DOHH2 (cell line): ENCODE data around the gene KEL.

Source experiments
- CTCF ChIP-seq: fragments of 200-600 bp; sonication (generic); IDR thresholded peaks from one replicate; pipeline ENCODE4 v1.5.1; 2014; ENCODE audit warnings: antibody characterized with exemption, mild to moderate bottlenecking, low read depth, low read length; ENCODE audit not compliant: poor library complexity, severe bottlenecking
- EZH2phosphoT487 ChIP-seq: fragments of 200-600 bp; sonication (generic); IDR thresholded peaks from 2 replicates; pipeline ENCODE4 v1.6.1; 2017; ENCODE audit warnings: borderline replicate concordance, mild to moderate bottlenecking, antibody characterized with exemption, low read length, moderate library complexity, mixed read lengths

GRCh38 chr7:142997456-142997989 lies 35.4 kb upstream of the KEL start:
- TF ChIP-seq CTCF (no peak), EZH2phosphoT487 (no peak)
